ENCODE data around the gene SMIM33. TPM values are rescaled to one million over a fixed set of nuclear protein-coding genes. Genes with fewer than 3 reads are reported as not detected.

SMIM33 gene
- total and polyA plus RNA-seq, 2 donors (not counting 1 experiment from before 2014, with no cell fraction given): not detected

DNA sequence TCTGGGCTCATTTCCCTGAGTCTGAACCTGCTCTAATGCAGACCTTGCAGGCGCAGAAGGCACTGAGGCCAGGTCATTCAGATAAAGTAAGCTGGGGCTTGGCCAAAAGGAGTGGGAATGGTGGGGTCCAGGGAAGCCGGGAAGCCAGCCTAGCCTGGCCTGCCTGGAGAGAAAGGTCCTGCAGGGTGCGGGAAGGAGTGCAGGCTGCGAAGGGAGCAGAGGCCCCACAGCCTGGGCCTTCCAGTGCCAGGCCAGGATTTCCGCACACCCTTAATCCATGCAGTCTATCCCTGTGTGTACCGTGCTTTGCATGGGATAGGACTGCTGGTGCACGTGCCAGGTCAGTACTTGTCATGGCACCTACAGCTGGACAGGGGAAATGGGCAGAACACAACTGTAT lies 15.4 kb downstream of the SMIM33 start:
- DNase-seq (ENCODE audit: low read depth in 2 of 2): no peak
- peaks cover 7% of the 10 kb centered on the region for H3K79me2 ChIP-seq (ENCODE audit: control insufficient read depth, insufficient read depth, low read length)
- no peaks in the 10 kb centered on the region for H4K20me1 ChIP-seq (ENCODE audit: control insufficient read depth, extremely low read depth, insufficient read depth, low read length)
- no peaks in the 10 kb centered on the region for H3K36me3 ChIP-seq (ENCODE audit: control insufficient read depth, insufficient read depth, low read length)
- H3K4me2 ChIP-seq (ENCODE audit: extremely low read depth, insufficient read depth, low read length): no peak overlapping the region
- H3K4me3 ChIP-seq (replicated peaks in 1 of 4; ENCODE audit: control extremely low read depth in 1 of 4, insufficient read depth in 1 of 4, low read depth in 3 of 4, low read length in 4 of 4): no peak overlapping the region
- no peaks in the 10 kb centered on the region for H3K9me3 ChIP-seq (ENCODE audit: control insufficient read depth, insufficient read depth, low read depth, low read length)
- no peak for TF ChIP-seq EZH2 (IDR thresholded peaks at IDR 0.05; ENCODE audit: low read length, missing control alignments)
- TF ChIP-seq, protein P1, sequence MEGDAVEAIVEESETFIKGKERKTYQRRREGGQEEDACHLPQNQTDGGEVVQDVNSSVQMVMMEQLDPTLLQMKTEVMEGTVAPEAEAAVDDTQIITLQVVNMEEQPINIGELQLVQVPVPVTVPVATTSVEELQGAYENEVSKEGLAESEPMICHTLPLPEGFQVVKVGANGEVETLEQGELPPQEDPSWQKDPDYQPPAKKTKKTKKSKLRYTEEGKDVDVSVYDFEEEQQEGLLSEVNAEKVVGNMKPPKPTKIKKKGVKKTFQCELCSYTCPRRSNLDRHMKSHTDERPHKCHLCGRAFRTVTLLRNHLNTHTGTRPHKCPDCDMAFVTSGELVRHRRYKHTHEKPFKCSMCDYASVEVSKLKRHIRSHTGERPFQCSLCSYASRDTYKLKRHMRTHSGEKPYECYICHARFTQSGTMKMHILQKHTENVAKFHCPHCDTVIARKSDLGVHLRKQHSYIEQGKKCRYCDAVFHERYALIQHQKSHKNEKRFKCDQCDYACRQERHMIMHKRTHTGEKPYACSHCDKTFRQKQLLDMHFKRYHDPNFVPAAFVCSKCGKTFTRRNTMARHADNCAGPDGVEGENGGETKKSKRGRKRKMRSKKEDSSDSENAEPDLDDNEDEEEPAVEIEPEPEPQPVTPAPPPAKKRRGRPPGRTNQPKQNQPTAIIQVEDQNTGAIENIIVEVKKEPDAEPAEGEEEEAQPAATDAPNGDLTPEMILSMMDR (conservative IDR thresholded peaks at IDR 0.05 in 1 of 2, IDR thresholded peaks at IDR 0.05 in 1 of 2; ENCODE audit: low read depth in 1 of 2, low read length in 2 of 2): no peak
- H3K9ac ChIP-seq (ENCODE audit: insufficient read depth, low read length): no peak overlapping the region
- H3K27ac ChIP-seq (ENCODE audit: insufficient read depth, low read length): no peak overlapping the region
- no peak overlapping the region for H2AFZ ChIP-seq (ENCODE audit: low read length)
- no peaks in the 10 kb centered on the region for H3K27me3 ChIP-seq (ENCODE audit: control insufficient read depth, insufficient read depth, low read length)
- peaks cover 8% of the 10 kb centered on the region for H3K4me1 ChIP-seq (ENCODE audit: control insufficient read depth, extremely low read depth, insufficient read depth, low read length)

DNA sequence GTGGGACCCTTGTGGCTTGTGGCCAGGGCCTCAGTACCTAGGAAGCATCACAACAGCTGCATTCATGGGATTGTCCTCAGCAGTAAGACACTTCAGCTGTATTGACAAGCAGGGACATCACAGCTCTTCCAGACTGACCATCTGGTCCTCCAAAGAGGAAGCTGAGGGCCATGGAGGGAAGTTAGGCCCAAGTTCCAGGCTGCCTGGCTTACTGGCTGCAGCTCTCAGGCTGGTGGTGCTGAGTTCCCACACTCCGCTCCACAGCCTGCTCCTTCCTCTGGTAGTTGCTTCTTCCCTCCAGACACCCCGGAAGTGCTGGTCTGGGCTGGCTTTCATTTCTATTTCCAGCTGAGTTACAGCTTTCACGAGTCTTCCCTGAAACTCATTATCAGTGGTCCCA lies 17.5 kb downstream of the SMIM33 start:
- H3K4me3 ChIP-seq (replicated peaks in 1 of 4; ENCODE audit: control extremely low read depth in 1 of 4, insufficient read depth in 1 of 4, low read depth in 3 of 4, low read length in 4 of 4): no peak overlapping the region
- H3K9ac ChIP-seq (ENCODE audit: insufficient read depth, low read length): no peak overlapping the region
- no peak overlapping the region for H3K4me2 ChIP-seq (ENCODE audit: extremely low read depth, insufficient read depth, low read length)
- H3K27ac ChIP-seq (ENCODE audit: insufficient read depth, low read length): no peak overlapping the region
- H3K4me1 ChIP-seq (ENCODE audit: control insufficient read depth, extremely low read depth, insufficient read depth, low read length): peaks cover 9% of the 10 kb centered on the region
- H4K20me1 ChIP-seq (ENCODE audit: control insufficient read depth, extremely low read depth, insufficient read depth, low read length): no peaks in the 10 kb centered on the region
- no peaks in the 10 kb centered on the region for H3K36me3 ChIP-seq (ENCODE audit: control insufficient read depth, insufficient read depth, low read length)
- peak overlapping the region; percentile 75 for H2AFZ ChIP-seq (ENCODE audit: low read length)
- no peaks in the 10 kb centered on the region for H3K27me3 ChIP-seq (ENCODE audit: control insufficient read depth, insufficient read depth, low read length)
- DNase-seq (ENCODE audit: low read depth in 2 of 2): no peak
- no peaks in the 10 kb centered on the region for H3K9me3 ChIP-seq (ENCODE audit: control insufficient read depth, insufficient read depth, low read depth, low read length)
- no peak for TF ChIP-seq EZH2 (IDR thresholded peaks at IDR 0.05; ENCODE audit: low read length, missing control alignments)
- TF ChIP-seq, protein P1 (conservative IDR thresholded peaks at IDR 0.05 in 1 of 2, IDR thresholded peaks at IDR 0.05 in 1 of 2; ENCODE audit: low read depth in 1 of 2, low read length in 2 of 2): no peak
- H3K79me2 ChIP-seq (ENCODE audit: control insufficient read depth, insufficient read depth, low read length): no peaks in the 10 kb centered on the region

DNA sequence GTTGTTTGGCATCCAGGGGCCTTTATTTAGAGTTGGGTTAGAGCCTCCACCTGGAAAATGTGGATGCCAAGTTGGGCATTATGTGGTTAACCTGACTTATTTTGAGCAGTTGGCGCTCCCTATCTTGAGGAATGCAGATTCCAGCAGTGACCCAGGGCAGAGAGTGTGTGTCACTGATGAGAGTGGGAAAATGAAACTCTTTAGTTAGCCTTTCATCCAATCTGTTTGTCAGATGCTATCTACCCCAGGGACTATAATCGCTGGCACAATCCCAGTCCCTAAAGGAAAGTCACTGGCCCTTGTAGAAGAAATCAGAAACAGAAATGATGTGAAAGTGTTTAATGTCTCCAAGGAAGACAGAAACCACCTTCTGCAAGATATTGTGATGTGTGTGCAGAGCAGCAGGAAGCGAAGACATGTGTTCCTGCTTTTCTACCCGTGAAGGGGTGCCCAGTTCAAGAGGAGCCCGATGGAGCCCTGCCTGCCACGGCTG lies 21.9 kb downstream of the SMIM33 start:
- Histone ChIP-seq H4K20me1 (ENCODE audit: control insufficient read depth, extremely low read depth, insufficient read depth, low read length) (no peaks in the 10 kb centered on the region), H2AFZ (ENCODE audit: low read length) (peak overlapping the region; percentile 54), H3K36me3 (ENCODE audit: control insufficient read depth, insufficient read depth, low read length) (no peaks in the 10 kb centered on the region), H3K79me2 (ENCODE audit: control insufficient read depth, insufficient read depth, low read length) (no peaks in the 10 kb centered on the region), H3K4me2 (ENCODE audit: extremely low read depth, insufficient read depth, low read length) (peak overlapping the region; percentile 62), H3K9ac (ENCODE audit: insufficient read depth, low read length) (peak overlapping the region; percentile 7), H3K4me1 (ENCODE audit: control insufficient read depth, extremely low read depth, insufficient read depth, low read length) (peaks cover 25% of the 10 kb centered on the region), H3K27ac (ENCODE audit: insufficient read depth, low read length) (peak overlapping the region; percentile 44), H3K9me3 (ENCODE audit: control insufficient read depth, insufficient read depth, low read depth, low read length) (no peaks in the 10 kb centered on the region), H3K27me3 (ENCODE audit: control insufficient read depth, insufficient read depth, low read length) (no peaks in the 10 kb centered on the region), H3K4me3 (replicated peaks in 1 of 4; ENCODE audit: control extremely low read depth in 1 of 4, insufficient read depth in 1 of 4, low read depth in 3 of 4, low read length in 4 of 4) (peak overlapping the region in 2 of 4 experiments; percentile 21 to 22)
- TF ChIP-seq, protein P1 (conservative IDR thresholded peaks at IDR 0.05 in 1 of 2, IDR thresholded peaks at IDR 0.05 in 1 of 2; ENCODE audit: low read depth in 1 of 2, low read length in 2 of 2): no peak
- no peak for TF ChIP-seq EZH2 (IDR thresholded peaks at IDR 0.05; ENCODE audit: low read length, missing control alignments)
- DNase-seq (ENCODE audit: low read depth in 2 of 2): peak in 1 of 2 donors; percentile 67

All from fibroblast of lung (primary cell).